PC-3 (cell line): ENCODE data around the gene EIF3D.
A peak's percentile ranks its signal among the peaks of the same experiment; 100 is the strongest.

ENCODE experiments used
- CTCF ChIP-seq: fragments of 300-600 bp; sonication (generic); conservative IDR thresholded peaks from 2 replicates; pipeline ENCODE4 v1.5.1; 2017; ENCODE audit warnings: antibody characterized with exemption, low read depth, mild to moderate bottlenecking, low read length
- EZH2 ChIP-seq: fragments of 300-600 bp; sonication (generic); IDR thresholded peaks from one replicate; pipeline ENCODE4 v1.6.1; 2017; ENCODE audit warnings: antibody characterized with exemption, mild to moderate bottlenecking, low read length; ENCODE audit not compliant: unreplicated experiment
- EZH2phosphoT487 ChIP-seq: fragments of 300-600 bp; sonication (generic); IDR thresholded peaks from 2 replicates; pipeline ENCODE4 v1.6.1; 2018; ENCODE audit warnings: mild to moderate bottlenecking, antibody characterized with exemption, low read length, borderline replicate concordance

- TF ChIP-seq CTCF (peak; percentile 65), EZH2 (no peak), EZH2phosphoT487 (no peak)
Observed at GRCh38 chr22:36486619-36487384, 42.2 kb downstream of the EIF3D start.
